Measurements from ENCODE around the gene ITGBL1.

ITGBL1 gene

GRCh38 chr13:101749584-101749983 is 297.1 kb downstream of the ITGBL1 start:
- no peak for DNase-seq (ENCODE audit: low read depth)

GRCh38 chr13:101751488-101751887 is 299.0 kb downstream of the ITGBL1 start:
- DNase-seq (ENCODE audit: low read depth): no peak

- DNase-seq (ENCODE audit: low read depth): no peak
Measured at GRCh38 chr13:101752432-101752831, 300.0 kb downstream of the ITGBL1 start.

- DNase-seq (ENCODE audit: low read depth): no peak
Measured at GRCh38 chr13:101755228-101755887, 302.9 kb downstream of the ITGBL1 start.

GRCh38 chr13:101757446-101758039 is 305.1 kb downstream of the ITGBL1 start:
- no peak for DNase-seq (ENCODE audit: low read depth)

GRCh38 chr13:101763191-101763590 is 310.7 kb downstream of the ITGBL1 start:
- DNase-seq (ENCODE audit: low read depth): no peak

Measured in stimulated activated CD8-positive, alpha-beta memory T cell treated with anti-CD3 and anti-CD28 coated beads, Interleukin-12 subunit alpha, Interleukin-12 subunit beta, amount 100 ng/mL, for 1 hour (primary cell).